Left hindlimb (tissue), 1 donor: ENCODE measurements around the gene TTC34.
"Not testable (repeated sequence)": the region's sequence is repeated elsewhere in the genome, so short reads cannot be mapped to it uniquely, and the experiment has no call there.

Source experiments
- DNase-seq: peaks from one replicate; pipeline ENCODE4 v3.0.0-alpha.2; 2018

TTC34 gene

DNA sequence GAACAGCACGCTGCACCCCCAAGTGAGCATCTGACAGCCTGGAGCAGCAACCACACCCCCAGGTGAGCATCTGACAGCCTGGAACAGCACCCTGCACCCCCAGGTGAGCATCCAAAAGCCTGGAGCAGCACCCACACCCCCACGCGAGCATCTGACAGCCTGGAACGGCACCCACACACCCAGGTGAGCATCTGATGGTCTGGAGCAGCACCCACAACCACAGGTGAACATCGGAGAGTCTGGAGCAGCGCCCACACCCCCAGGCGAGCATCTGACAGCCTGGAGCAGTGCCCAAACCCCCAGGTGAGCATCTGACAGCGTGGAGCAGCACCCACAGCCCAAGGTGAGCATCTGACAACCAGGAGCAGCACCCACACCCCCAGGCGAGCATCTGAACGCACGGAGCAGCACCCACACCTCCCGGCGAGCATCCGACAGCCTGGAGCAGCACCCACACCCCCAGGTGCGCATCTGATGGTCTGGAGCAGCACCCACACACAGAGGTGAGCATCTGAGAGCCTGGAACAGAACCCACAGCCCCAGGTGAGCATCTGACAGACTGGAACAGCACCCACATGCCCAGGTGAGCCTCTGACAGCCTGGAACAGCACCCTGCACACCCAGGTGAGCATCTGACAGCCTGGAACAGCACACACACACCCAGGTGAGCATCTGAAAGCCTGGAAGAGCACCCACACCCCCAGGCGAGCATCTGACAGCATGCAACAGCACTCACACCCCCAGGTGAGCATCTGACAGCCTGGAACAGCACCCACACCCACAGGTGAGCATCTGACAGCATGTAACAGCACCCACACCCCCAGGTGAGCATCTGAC lies 145.7 kb downstream of the TTC34 start:
- DNase-seq = not testable (repeated sequence)

DNA sequence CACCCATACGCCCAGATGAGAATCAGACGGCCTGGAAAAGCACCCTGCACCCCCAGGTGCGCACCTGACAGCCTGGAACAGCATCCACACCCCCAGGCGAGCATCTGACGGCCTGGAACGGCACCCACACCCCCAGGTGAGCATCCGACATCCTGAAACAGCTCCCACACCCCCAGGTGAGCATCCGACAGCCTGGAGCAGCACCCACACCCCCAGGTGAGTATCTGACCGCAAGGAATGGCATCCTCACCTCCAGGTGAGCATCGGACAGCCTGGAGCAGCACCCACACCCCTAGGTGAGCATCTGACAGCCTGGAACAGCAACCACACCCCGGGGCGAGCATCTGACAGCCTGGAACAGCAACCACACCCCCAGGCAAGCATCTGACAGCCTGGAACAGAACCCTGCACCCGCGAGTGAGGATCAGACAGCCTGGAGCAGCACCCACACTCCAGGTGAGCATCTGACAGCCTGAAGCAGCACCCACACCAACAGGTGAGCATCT lies 147.0 kb downstream of the TTC34 start:
- not testable (repeated sequence) for DNase-seq

DNA sequence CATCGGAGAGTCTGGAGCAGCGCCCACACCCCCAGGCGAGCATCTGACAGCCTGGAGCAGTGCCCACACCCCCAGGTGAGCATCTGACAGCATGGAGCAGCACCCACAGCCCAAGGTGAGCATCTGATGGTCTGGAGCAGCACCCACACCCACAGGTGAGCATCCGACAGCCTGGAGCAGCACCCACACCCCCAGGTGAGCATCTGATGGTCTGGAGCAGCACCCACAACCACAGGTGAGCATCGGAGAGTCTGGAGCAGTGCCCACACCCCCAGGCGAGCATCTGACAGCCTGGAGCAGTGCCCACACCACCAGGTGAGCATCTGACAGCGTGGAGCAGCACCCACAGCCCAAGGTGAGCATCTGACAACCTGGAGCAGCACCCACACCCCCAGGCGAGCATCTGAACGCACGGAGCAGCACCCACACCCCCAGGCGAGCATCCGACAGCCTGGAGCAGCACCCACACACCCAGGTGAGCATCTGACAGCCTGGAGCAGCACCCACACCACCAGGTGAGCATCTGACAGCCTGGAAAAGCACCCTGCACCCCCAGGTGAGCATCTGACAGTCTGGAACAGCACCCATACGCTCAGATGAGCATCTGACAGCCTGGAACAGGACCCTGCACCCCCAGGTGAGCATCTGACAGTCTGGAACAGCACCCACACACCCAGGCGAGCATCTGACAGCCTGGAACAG lies 147.6 kb downstream of the TTC34 start:
- DNase-seq = not testable (repeated sequence)

DNA sequence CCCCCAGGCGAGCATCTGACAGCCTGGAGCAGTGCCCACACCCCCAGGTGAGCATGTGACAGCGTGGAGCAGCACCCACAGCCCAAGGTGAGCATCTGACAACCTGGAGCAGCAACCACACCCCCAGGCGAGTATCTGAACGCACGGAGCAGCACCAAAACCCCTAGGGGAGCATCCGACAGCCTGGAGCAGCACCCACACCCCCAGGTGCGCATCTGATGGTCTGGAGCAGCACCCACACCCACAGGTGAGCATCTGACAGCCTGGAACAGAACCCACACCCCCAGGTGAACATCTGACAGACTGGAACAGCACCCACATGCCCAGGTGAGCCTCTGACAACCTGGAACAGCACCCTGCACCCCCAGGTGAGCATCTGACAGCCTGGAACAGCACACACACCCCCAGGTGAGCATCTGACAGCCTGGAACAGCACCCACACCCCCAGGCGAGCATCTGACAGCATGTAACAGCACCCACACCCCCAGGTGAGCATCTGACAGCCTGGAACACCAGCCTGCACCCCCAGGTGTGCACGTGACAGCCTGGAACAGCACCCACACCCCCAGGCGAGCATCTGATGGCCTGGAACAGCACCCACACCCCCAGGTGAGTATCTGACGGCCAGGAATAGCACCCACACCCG lies 148.4 kb downstream of the TTC34 start:
- not testable (repeated sequence) for DNase-seq

DNA sequence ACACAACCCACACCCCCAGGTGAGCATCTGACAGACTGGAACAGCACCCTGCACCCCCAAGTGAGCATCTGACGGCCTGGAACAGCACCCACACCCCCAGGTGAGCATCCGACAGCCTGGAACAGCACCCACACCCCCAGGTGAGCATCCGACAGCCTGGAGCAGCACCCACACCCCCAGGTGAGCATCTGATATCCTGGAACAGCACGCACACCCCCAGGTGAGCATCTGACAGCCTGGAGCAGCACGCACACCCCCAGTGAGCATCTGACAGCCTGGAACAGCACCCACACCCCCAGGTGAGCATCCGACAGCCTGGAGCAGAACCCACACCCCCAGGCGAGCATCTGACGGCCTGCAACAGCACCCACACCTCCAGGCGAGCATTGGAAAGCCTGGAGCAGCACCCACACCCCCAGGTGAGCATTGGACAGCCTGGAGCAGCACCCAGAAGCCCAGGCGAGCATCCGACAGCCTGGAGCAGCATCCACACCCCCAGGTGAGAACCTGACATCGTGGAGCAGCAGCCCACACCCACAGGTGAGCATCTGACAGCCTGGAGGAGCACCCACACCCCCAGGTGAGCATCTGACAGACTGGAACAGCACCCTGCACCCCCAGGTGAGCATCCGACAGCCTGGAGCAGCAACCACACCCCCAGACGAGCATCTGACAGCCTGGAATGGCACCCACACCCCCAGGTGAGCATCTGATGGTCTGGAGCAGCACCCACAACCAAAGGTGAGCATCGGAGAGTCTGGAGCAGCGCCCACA lies 149.2 kb downstream of the TTC34 start:
- not testable (repeated sequence) for DNase-seq

DNA sequence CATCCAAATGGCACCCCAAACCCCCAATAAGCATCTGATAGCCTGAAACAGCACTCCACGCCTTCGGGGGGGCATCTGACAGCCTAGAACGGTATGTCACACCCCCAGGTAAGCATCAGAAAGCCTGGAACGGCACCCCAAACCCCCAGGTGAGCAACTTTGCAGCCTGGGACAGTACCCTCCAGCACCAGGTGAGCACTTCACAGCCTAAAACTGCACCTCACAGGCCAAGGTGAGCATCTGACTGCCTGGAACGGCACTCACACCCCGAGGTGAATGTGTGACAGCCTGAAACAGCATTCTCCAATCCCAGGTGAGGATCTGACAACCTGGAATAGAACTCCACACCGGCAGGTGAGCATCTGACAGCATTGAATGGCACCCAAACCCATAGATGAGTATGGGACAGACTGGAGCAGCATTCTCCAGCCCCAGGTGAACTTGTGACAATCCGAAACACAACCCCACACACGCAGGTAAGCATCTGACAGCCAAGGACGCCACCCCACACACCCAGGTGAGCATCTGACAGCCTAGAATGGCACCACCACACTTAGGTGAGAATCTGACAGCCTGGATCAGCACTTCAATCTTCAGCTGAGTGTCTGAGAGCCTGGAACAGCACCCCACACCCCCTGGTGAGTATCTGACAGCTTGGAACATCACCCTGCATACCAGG lies 150.4 kb downstream of the TTC34 start:
- DNase-seq = peak; percentile 2

DNA sequence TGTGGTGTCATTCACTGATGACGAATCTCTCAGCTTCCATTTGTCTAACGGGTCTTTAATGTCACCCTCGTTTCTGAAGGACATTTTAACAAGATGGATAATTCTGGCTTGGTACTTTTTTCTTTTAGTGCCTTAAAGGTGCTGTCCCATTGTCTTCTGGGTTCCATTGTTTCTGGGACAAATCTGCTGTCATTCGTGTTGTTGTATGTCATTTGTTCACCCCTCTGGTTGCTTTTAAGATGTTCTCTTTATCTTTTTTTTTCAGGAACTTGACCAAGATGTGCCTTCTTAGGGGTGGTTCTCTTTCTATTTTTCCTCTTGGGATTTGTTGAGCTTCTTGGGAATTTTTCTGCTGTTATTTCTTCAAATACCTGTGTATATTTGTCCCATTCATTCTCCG lies 154.7 kb downstream of the TTC34 start:
- no peak for DNase-seq

DNA sequence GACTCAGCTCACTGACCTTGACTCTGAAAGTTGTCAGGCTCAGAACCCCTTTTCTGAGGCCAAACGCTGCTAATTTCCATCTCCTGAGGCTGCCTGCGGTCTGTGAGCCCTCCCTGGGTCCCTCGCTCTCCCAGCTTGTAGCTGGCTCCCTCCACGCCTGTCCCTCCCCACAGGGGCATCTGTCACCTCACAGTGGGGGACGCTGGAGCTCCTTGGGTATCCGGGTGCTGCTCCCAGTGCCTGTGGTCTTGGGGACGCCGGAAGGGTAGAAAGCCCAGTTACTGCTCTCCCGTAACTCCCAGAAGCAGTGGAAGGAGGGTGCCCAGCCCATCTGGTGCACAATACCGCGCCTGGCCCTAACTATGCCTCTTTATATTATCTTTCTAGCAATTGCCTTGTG lies 155.7 kb downstream of the TTC34 start:
- DNase-seq = no peak

DNA sequence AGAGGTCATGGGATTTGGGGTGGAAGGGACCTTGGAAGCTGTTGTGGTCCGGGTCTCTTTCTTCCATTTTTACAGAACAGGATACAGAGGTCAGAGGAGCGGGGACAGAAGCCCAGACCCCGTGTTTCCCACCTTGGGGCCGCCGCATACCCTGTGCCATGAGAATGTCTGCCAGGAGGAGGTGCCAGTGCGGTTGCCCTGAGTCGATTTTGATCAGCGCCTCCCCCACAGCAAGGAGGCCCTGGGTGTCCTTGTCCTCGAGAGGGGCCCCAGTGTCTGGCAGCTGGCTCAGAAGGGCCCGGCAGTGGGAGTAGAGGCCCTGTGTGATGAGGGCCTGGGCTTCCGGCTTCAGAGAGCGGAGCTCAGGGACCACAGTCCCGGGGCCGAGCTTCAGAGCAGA lies 156.3 kb downstream of the TTC34 start:
- no peak for DNase-seq

DNA sequence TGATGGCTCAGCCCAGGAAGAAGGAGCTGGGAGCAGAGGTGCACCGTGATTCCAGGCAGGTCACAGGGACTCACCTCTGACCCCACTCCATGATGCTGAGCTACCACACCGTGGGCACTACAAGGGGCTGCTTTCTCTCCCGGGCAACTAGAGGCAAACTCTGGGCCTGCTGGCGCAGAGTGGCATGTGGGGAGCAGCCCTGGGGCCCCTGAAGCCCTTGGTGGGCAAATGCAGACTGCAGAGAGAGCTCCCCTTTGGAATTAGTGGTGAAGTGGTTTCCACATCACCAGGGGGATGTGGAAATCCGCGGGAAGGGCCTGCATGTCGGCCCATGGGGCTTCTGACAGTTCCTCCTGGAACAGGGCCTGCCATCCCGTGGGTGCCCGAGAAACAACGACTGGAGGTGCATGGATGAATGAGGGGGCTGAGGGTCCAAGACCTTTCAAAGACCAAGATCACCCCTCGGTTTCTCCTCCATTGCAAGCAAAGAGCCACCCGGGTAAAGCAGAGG lies 156.8 kb downstream of the TTC34 start:
- no peak for DNase-seq

DNA sequence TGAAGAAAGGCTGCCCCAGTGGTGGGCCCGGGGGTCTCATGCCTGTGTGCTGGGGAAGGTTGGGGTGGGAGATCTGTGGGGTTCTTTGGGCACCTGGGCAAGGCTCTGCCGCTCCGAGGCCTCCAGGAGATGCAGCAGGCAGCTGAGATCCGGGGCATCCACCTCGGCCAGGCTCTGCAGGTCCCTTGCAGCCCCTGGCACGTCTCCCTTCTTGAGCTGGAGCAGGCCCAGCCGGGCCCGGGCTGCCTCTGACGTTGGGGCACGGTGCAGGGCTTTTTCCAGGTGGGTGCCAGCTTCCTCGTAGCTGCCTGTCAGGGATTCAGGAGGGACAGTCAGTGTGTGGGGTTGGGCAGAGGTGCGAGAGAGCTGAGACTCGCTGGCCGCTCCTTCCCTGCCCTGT lies 157.3 kb downstream of the TTC34 start:
- no peak for DNase-seq

DNA sequence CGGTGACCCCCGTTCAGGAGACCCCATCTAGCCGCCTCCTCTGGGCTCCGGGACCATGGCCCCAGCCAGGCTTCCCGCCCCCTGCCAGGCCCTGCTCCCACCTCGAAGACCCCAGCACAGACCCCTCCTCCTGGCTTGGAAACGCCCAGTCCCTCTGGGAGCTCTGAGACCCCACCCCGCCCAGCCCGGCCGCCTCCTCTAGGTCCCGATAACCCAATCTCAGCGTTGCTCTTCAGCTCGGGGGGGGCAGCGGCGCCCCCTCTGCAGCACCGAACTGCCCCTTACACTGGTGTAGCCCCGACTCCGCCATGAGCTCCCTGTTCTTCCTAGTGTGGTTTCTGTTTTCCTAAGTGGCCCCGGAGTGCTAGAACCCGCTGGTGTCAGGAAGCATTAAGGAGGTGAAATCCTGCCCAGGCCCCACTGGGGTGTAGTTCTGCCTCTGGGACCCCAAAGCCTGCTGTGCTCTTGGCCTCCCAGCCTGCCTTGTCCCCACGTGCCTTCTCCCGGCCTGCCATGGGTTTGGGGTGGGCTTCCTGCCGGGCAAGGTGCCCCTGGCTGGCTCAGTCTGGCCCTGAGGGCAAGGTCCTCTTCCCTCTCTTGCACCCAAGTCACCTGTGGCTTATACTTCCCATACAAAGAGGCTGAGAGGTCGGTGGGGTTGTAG lies 157.9 kb downstream of the TTC34 start:
- DNase-seq = no peak

DNA sequence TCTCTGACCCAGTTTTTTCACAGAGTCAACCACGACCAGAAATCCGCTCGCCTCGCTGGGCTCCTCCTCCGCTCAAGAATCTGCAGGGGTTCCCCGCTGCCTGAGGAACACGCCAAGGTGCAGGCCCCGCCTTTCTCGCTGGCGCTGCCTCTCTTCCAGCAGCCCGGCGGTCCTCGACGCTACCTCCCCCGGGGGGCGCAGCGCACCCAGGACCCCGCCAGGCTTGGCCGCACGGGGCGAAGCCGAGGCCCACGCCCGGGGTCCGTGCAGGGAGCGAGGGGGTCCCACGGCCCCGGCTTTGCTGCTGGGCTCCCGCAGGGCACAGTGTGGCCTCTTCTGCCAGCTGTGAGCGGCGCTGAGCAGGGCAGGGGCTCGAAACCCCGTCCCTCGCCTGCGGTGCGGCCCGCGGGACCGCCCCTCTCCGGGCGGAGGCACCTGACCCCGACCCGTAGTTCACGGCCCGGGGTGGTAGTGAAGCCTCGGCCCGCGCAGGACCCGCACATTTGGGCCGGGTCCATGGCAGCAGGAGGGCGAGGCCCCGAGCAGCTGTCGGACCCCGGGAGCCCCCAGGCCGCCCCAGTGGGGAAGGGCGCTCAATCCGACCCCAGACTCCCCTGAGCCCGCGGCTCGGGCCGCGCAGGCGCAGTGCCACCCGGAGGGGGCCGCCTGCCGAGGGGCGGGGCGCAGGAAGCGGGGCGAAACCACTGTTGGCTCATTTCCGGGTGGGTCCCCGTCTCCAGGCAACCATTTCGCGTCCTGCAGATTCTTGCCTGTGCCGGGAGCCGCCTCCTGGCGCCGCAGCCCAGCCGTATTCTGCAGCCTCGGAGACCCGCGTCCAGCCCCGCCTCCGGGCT lies 158.7 kb downstream of the TTC34 start:
- DNase-seq = peak; percentile 95

DNA sequence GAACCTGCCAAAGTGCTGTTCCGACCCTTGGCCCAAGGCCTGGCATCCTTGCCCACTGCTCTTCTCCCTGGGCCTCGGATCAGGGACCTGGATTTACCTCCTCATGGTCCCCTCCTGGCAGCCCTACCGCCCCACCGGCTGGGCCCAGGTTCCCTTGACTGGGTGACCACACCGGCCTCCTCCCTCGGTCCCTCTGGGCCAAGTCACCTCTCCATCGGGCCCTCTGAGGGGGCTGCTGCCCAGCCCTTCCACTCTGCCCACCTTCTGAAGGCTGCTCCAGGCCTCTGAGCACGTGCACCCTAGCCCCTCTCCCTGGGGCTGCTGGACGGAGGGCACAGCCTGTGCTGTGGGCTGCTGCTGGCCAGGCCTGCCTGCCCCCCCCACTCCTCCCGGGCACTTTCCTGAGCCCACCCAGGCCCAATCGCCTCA lies 159.3 kb downstream of the TTC34 start:
- no peak for DNase-seq

DNA sequence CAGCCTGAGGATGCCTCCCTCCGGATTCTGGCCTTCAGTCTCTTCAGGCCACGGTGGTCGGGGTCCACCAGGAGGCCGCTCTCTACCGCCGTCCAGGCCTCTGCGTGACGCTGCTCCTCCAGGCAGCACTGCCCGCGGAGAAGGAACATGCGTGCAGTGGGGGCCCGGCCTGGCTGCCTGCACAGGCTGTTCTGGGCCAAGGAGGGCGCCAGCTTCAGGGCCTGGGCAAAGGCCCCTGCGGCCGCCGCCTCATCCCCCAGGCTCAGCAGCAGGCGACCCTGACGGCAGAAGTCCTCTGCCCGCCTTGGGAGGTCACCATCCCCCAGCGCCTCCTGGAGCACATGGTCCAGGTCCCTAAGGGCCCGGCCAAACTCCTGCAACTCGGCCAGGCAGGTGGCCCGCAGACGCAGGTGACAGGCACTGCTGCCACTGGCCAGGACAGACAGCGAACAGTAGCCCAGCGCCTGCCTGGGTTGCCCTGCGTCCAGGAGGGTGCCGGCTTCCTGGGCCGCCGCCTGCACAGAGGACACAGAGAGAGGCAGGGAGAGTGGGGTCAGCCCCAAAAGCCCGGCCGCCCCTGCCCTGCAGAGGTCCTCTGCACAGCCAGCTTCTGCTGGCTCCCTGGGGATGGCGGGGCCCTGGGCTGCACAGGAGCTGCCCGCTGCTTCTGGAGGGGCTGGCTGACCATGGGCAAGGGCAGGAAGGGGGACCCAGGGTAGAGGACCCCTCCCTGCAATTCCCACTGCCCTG lies 159.9 kb downstream of the TTC34 start:
- no peak for DNase-seq

DNA sequence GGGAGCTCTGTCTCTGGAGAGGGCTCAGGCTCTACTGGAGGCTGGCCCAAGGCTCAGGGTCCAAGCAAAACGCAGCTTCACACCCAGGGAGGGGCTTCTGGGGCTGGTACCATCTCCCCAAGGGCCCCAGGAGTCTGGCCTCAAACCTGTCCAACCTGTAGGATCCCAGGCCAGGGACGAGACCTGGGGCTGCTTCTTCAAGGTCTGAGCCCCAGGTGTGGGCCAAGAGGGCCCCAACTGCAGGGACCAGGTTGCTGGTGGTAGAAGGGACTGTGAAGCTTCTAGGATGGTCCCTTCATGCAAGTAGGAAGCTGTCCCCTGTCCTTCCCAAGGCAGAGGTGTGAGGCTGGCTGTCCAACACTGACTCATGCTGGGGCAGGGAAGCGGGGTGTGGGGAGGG lies 160.9 kb downstream of the TTC34 start:
- no peak for DNase-seq

DNA sequence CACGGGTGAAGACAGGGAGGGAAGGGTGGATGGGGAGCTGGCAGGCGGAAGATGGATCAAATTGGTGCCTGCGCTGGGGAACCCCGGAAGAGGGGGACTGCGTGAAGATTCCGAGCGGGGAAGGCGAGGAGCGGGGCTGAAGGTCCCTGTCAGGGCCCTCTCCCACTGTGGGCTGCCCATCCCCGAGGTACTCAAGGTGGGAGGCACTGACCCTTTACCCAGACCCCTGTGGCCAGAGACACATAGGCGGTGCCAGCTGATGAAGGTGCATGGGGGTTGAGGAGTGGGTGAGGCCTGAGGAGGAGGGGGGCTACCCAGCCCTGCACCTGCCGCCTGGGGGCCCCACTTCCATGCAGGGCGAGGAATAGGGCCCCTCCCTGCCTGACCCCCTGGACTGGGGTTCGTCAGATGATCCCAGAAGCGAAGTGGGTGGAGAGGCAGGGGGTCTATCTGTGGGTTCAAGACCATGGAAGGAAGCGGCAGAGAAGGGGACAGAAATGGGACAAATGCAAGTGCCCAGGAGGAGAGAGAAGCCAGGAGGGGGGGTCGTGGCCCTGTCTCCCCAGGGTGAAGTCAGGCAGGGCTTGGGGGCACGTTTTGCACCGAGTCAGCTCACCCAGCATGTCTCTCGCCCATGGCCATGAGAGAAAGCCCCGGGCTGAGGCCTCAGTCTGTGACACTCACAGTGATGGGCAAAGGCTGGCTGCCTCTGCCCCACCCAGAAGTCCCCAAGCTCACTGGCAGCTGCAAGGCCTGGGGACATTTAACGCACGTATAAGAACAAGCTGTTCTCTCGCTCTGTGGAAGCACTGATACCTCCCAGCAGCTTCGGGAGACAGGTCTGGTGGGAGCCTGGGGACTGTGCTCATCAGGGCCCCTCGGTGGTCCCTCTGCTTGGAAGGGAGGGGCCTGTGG lies 161.6 kb downstream of the TTC34 start:
- no peak for DNase-seq

DNA sequence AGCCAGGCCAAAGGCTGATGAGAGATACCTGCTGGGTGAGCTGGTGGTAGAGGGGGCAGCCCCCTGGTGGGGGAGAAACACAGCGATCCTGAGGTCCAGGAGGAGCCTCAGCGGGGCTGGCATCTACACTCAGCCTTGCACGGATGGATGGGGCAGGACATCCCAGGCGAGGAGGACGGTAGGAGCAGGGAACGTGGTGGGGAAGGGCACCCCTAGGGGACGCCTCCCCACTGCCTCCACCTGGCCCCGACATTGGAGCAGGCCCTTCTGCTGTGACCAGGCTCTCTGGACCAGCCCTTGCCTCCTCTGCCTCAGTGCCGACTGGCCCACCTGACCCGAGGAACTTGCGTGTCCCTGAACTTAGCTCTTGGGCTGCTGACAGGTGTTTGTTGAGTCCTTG lies 162.3 kb downstream of the TTC34 start:
- DNase-seq = no peak
